NT2/D1 (cell line): ENCODE results near the gene KAZN.

Experiments used
- SUZ12 ChIP-seq: IDR thresholded peaks from 2 replicates; pipeline ENCODE4 v1.6.1; 2011; ENCODE audit not compliant: insufficient read length, insufficient read depth; ENCODE audit errors: extremely low read depth
- YY1 ChIP-seq: IDR thresholded peaks from 2 replicates; pipeline ENCODE4 v1.6.1; 2011; ENCODE audit not compliant: insufficient read length, insufficient read depth
- ZNF274 ChIP-seq: IDR thresholded peaks from 2 replicates; pipeline ENCODE4 v1.6.1; 2011; ENCODE audit warnings: mild to moderate bottlenecking, low read depth, low read length

DNA sequence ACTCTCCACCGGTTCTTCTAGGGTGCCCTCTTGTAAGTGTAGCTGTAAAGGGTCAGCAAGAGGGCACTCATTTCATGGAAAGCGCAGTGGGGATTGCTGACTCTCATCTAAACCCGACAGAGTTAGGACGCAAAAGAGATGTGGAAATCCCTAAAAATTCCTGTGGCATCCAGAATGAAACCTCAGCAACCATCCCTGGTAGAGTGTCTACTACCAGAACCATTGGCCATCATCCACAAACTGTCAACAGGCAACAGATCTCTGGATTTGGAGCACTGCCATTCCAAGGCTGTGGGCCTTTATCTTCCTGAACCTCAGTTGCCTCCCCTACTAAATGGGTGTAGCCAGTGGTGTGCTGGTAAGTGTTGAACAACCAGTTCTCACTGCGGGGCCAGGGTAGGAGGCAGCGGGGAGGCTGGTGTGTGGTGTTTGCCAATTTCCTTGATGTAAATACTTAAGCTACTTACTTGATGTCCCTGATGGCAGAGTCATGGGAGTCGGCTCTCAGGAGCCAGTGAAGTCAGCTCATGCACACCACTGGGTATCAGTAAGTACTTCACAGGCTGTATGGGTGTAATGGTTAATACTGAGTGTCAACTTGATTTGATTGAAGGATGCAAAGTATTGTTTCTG lies 195.8 kb downstream of the KAZN start:
- TF ChIP-seq ZNF274, result no peak
- no peak for TF ChIP-seq YY1
- no peak for TF ChIP-seq SUZ12
